ENCODE data around the gene STK17B.

The STK17B gene

DNA sequence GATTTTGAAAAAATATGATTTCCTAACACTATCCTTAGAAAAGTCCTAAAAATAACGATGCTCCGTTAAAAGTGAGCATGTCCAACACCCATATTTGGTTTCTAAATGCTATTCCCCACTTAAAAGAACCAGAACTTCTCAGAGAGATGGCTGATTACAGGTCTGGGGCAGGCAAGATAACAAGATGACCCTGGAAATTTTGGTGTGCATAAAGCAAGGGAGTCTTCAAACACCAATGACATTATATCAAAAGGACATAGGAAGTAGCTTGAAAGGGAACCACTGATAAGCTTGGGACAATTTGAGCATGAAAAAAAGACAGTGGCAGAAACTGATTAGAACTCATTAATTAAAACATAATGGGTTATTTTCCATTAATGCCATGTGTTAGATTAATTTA lies 17.9 kb downstream of the STK17B start:
- no peak for DNase-seq

DNA sequence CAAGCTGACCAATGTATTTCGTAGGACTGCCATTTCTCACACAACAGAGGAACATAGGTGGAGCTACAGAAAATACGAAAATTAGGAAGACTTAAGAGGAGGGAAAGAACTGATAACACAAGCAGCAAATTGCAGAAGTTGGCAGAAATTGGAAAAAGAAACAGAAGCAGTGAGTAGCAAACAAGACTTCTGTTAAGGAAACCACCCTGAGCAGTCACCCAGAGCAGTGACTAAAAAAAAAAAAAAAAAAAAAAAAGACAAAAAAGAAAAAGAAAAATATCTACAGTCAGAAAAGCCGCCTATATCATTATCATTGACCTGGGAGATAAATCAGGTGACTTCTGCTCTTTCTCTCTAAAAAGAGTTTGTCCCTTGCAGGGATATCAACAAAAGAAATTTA lies 21.4 kb downstream of the STK17B start:
- DNase-seq: no peak

DNA sequence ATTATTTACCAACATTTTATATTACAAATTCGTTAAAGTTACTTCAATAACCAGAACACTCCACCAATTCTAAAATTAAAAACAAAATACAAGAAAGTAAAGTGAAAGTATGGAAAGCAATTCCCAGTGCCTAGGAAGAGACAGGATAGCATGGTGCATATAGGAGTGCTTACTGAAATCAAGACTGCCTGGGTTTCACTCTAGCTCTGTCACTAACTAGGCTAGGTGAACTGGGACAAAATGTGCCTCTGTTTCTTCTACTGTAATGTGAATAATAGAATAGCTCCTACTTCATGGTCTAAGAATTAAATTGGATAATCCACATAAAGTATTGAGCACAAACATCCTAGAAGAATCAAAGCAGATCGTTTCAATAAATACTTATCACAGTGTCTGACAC lies 22.6 kb downstream of the STK17B start:
- DNase-seq: no peak

DNA sequence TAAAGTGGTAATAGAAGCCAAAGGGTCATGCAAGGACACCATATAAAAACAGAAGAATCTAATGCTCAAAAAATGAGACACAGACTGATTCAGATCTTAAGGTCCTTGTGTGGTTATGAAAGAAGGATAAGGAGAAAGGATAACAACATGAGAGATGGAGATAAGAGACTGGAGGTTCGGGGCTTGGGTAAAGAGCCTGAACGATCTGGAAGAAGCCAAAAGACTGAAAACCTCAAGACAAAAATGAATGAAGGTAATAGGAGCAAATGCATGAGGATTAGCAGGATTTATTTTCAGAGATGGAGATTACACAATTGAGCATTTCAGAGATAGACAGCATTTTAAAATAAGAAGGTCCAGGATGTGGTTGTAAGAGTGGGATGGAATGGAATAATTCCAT lies 26.1 kb downstream of the STK17B start:
- no peak for DNase-seq

DNA sequence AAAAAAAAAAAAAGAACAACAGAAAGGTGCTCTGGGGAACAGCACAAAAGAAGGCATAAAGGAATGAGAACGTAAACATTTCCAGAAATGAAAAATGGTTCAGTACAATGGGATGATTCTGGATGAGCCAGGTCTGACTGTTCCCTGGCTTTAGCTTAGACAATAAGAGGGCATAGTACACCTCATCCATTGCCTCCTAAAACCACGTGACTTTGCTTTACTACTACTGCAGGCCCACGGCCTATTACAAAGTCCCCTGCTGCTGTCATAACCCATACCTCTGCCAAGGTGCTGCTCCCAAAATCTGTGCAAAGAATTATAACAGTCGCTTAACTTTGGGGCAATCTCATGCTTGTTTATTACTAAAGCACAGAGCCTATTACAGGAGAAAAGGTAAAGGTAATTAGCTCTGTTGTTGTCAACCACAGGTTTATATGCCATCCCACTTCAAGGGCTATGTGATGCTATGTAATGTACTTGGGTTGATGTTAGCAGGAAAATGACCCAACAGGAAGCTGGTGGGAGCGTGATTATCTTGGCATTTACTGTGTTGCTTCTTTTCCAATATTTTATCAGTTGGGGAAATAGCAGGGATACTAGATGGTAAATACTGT lies 26.8 kb downstream of the STK17B start:
- no peak for DNase-seq

DNA sequence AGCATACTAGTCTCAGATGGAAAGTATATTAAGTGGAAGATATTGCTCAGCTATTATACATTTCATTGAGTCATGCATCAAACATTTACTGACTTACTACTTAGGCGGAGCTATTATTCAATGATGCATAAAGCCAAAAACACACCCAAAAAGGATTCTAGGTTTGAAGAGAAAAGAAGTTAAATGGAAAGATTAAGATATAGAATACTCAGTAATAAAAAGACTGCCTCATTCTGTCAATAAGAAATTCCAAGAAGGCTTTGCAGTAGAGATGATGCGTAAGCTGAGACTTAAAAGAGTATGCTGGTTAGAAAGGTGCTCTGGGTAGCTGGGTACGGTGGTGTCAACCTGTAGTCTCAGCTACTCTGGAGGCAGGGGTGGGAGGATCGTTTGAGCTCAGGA lies 27.6 kb downstream of the STK17B start:
- DNase-seq: no peak

DNA sequence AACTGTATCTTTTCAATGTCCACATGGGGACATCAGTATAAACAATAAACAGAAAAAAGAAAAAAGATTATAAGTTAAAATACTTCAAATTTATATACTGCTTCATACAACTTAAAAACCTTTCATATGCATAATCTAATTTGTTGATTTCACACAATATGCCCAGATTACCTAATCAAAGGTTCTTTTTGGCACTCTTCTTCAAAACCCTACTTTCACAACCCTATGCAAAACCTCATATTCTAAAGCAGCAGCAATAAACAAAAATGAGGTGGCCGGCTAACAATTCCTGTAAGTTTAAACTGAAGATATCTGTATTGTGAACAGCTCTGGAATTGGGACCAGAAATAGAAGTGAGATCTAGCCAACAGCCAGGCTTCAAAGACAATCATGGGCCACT lies 28.6 kb downstream of the STK17B start:
- no peak for DNase-seq

DNA sequence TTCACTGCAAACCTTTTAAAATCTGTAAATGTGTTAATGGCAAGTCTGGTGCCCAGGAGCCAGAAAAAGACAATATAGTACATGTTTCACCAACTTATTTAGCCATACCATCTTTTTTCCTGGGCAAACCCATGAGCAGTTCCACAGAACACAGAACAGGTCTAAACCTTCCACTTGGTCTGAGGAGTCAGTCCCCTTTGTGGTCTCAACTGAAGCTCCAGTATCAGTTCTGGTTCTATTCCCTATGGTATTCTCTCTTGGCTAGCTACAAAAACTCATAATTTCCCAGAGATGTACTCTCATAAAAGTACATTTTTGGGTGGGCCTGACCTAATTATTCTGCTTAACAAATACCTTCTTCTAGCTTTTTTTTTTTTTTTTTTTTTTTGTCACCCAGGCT lies 31.2 kb downstream of the STK17B start:
- DNase-seq: no peak

DNA sequence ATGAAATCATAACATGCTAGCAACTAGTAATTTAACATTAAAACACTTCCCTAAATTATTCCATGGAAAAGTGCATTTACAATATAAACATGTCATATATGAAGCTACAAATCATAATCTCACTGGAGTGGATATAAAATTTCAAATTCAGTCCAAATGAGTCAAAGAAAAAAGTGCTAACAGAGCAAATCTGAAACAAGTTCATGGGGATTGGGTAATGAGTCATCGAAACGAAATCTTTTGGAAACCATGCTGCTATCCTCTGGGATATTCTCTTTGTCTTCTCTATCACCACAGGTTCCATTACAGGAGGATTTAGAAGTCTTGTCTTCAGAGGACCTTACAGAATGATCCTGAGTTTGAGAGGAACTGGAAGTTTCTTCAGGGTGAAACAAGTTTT lies 34.1 kb downstream of the STK17B start:
- DNase-seq: no peak

DNA sequence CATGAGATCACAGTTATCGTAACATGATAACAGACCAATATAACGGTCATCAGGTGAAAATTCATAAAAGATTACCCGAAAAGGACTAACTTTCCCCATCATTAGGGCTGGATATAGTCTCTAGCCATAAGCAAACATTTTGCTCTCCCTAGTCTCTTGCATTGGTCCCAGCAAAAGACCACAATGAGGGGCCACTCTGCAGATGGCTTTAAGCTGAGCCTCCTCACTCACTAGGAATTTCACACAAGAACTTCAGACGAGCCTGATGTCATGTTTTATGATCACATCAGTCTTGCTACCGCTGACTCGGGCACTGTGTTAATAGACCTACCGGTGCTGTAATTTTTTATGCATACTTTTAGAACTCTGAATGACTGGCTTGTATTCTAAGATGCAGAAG lies 35.2 kb downstream of the STK17B start:
- no peak for DNase-seq

DNA sequence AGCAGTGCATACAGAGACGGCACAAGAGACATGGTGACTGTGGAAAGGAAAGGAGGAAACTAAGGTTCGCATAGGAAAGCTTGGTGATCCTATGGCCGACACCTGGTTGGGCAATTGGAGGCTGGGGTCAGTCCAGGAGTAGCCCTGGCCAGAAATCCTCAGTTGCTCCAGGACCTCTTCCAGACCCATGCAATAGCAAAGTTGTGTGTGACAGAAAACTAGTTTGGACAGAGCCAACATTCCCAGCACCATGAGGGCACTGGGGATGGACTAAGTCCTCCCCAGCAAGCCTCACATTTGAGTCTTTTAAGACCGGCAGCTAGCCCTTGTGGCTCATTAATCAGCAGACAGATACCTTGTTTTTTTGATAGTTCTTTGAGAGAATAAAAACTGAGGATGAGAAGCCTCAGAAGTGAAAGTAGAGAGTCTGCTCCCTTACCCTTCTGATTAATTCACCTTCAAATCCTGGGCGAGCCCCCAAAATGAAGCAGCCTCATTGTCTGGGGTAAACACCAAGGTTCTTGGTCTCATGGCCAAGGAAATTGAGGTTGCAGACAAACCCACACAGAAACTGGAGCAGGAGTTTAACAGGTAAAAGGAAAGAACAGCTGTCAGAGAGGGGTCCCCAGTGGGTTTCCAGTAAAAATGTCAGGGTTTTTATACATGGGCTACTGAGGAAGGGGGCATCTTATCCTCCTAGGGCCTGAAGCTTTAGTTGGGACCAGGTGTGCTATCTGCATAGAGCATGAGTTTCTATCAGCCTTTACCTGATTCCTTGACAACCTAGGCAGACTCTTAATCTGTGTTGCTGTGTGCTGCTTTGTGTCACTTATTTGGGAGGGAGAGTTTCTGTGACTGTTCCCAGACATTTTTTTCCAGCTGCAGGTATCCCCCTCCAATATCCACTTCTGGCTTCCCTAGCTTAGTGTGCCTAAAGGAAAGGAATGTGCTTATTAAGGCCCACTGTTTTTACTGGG lies 39.1 kb downstream of the STK17B start:
- DNase-seq: no peak

DNA sequence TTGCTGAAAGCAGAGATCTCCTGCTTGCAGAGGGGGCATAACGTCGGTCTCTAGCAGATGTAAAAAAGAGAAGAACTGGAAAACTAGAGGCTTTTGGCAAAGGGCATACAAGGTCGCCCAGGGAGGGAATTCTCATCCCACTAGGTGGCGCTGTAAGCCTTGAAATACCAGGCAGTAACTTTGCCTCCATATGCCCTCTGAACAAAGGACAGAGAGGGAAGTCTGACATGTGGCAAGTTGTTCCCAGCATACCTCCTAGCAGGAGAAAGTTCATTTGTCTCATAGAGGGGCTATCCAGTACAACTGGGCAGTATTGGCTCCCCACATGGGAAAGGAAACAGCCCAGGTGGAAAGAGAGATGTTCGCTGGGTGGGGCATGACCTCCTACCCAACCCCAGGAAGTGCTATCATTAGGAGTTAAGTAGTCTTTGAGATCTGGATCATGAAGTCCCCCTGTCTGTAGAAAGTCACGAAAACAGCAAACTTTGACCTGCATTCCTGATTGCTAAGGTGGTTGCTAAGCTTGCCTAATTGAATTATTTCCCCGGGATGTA lies 39.9 kb downstream of the STK17B start:
- no peak for DNase-seq

DNA sequence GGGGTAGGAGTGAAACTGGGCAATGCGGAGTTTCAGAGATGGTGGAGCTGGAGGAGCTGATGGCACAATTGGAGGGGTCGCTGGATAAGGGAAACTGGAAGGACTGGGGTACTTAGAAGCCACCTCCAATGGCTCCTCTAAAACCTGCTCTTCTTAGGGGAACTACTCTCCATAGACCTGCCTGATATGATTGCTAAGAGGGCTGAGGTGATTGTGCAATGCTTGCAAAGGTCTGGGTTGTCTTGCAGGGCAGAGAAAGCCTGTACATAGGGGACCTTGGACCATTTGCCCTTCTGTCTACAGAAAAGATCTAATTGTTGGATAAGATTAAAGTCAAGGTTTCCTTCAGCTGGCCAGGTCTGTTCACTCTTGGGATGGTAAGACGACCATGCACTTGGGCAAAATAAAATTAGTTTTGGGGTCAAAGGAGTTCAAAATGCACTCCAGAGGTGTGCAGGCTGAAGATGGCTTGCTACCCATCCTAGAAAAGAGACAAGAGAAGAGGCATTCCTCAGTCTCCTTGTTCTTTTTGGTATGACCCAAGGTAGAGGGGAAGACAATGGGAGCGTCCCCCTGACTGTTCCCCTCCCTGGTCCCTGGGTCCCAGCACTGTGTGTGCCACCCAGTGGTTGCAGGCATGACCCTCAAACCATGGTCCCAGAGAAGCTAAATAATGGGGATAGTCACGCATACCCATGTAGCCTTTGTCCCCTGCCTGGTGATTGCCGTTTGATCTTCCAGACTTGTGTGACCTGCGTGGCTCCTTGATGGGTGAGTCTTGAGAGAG lies 41.1 kb downstream of the STK17B start:
- no peak for DNase-seq

DNA sequence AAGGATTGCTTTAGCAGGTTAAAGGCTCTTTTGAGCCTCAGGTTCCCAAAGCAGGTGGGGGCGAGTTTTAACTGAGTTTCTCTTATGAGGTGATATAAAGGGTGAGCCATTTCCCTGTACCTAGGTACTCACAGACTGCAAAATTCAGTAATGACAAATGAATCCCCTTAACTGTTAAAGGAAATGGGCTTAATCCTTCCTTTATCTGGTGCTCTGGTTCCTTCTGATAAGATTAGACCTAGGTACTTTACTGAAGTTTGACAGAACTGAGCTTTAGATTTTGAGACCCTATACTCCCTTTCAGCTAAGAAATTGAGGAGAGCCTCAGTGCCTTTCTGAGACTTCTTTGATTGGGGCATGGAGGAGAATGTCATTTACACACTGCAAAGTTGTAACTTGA lies 42.6 kb downstream of the STK17B start:
- DNase-seq: no peak

DNA sequence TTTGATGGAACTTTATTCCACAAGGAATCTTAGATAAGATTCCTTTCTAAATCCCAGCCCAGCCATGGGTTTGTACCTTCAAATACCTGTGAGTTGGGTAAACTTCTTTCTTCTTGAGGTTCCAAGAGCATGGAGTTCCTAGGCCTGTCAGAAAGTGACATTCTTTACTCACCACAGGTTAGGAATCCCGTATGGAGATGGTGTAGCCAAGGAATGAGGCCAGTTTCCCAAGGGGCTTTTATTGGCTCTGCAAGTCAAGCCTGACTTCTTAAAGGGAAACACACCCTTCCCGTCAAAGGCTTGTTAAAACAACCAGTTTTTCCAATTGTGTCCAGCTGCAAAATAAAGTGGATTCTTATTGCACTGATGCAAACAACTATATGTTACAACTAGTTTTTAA lies 45.8 kb downstream of the STK17B start:
- no peak for DNase-seq

DNA sequence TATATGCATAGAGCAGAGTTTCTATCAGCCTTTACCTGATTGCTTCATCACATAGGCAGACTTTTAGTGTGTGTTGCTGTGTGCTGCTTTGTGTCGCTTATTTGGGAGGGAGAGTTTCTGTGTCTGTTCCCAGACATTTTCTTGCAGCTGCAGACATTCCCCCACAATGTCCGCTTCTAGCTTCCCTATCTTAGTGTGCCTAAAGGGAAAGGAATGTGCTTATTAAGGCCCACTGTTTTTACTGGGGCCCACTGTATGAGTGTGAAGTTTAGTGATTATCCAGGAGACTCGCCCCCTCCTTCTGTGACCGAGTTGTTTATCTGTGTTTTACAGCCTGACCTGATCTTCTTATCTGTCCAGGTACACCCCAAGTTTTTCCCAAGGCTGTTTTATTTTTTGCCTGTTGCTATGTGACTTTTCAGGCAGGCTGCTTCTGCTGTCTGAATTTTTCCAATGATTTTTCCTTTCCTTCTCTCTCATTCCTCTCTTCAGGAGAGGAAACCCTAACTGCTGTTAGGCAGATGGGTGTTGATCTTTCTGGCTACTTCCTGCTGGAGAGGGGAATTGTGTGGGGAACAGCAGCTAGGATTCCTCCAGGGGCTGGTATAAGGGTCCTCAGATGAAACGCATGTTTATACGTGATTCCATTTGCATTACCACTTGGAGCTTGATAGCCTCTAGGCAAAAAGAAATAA lies 47.6 kb downstream of the STK17B start:
- no peak for DNase-seq

DNA sequence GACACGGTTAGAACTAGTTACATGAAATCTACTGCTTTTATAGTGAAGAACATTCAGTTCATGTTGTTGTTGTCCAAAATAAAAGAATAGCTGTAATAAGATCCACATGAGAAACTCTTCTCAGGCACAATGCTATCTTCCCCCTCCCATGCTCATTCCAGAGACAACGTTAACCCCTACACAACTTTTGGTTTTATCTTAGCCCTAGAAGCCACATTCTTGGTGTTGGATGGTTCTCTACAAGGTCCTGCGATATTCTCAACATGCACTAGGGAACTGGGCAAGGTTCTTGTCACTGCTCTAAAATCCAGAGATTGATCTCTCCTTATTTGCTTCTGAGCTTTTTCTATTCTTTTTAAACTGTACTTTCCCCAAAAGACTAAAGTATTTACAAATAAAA lies 51.5 kb downstream of the STK17B start:
- DNase-seq: no peak

DNA sequence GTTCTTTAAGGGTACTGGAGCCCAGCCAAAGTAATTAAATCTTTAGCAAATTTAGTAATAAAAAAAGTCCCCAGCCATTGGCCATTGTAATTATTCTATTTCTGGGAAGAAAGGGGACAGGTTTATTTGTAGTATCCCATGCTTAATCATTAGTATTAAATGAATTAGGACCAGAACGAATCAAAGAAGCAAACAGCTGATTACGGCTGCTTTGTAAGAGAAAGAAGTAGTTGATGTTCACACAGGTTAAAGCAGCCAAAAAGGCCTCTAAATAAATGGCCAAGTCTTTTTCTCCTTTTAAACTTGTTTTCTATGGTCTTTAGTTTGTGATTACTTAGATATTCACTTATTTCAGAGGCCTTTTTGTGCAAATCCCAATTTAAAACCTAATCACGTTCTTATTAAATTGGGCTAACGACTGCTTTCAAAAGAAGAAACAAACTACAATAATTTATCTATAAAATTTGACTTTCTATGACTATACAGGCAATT lies 54.1 kb downstream of the STK17B start:
- no peak for DNase-seq

DNA sequence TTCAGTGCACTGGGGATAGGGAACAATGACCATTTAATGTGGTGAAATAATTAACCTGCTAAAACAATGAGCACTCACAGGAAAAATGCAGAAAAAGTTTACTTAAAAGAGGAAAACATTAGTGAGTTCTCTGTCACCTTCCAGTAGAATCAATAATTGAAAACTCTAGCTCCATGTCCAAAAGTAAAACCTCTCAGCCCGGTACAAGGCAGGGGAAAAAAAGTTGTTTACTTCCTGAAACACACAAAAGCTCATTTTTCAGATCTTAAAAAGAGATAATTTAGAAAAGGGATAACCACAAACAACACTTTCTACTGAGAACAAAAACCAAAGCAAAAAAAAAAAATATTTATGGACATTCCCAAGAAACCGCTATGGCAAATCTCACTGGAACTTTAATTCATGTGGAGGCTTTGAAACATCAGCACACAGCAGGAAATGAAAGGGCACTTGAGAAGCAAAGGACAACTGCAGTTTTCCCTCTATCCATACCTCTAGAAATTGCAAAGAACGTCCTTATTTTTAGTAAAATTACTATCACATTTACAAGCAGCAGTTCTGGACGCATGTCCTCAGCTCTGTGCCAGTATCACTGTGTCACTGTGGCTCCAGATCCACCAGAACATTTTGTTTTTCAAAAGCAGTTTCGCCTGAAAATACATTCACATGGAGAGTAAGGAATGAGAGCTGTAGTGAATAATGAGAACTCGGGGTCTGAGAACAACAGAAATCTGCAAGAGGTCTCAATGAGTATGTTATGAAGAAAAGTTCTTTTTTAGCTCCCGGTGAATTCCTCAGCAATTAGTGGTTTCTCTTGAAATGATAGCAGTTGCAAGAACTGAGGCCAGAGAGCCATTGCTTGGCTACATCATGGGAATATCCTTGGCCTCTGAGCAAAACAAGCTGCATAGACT lies 58.1 kb downstream of the STK17B start:
- DNase-seq: no peak

DNA sequence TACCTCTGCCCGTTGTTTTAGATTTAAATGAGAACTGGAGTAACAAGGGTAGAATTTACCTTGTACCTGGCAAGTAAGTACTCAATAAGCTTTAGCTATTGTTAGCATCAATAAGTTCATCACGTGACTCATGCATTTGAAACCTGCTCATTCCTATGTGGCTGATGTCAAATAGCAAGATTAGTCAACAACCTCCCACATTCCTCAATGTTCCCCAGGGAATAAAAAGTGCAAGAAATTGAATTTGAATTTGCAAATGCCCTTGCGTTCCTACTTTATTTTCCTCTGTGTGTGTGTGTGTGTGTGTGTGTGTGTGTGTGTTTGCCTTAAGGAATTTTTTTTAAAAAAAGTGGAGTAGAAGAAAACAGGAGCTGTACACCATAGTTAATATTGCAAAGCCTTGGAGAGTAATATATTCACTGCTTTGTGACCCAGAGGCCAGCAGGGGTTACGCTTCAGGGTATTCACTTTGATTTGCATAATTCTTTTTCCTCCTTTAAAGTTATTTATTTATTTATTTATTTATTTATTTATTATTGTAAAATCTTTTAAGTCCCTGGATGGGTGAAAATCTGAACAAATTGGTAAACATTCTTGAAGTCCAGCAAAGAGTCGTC lies 58.9 kb downstream of the STK17B start:
- DNase-seq: no peak

DNA sequence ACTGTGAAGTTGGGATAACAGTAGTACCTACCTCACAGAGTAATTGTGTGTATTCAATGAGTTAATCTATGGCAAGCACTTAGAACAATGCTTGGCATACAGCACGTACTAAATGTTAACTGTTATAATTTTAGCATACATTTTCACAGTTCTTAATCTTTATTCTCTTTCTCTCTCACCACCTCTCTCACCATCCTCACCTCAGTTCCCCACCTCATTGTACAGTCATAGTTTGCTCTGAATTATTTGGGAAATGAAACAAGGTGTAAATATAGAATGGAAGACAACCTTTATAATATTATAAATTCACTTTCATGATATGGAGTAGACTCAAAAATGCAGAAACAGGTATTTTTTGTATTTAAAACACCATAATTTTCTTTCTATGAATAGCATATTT lies 62.8 kb downstream of the STK17B start:
- no peak for DNase-seq
